Measurements from ENCODE around the gene MAGED1. TPM values are rescaled to one million over a fixed set of nuclear protein-coding genes. Genes with fewer than 3 reads are reported as not detected.

Gene MAGED1
- total and polyA plus RNA-seq, 2 of the 8 experiments (the other 6 are each of a cell fraction or from before 2014, with no cell fraction given) = 91.0 to 91.1 TPM

DNA sequence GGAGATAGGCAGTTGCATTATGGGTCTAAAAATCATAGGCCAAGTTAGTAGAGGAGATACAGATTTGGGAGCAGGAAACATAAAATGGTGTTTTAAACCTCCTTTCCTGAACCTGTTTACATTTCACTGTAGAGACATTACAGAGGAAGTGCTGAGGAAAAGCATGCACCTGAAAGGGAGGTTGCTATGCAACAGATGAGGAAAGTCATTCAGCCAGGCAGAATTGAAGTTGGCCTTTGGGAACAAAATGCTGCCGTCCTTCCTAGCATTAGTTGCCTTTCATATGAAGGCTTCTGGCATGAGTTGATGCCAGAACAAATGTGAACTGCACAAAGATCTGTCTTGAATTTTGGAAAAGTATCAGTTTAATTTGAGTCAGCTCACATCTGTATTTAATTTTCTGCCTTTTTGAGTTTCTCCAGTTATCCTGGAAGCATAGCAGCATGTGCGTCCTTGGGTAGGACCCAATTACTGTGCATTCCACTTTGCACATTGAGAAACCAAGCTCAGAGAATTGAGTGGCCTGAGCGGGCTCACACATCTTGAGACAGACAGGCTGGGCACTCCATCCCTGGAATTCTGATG is 38.2 kb downstream of the MAGED1 start:
- Histone ChIP-seq H3K27ac (ENCODE audit: low read depth, low read length) (no peak overlapping the region), H2BK20ac (ENCODE audit: low read length) (no peak overlapping the region), H3K79me2 (ENCODE audit: control insufficient read depth in 1 of 2, insufficient read depth in 2 of 2, low read length in 2 of 2) (no peaks in the 10 kb centered on the region), H3K9me3 (ENCODE audit: insufficient read depth in 2 of 2, low read depth in 1 of 2, low read length in 1 of 2) (no peaks in the 10 kb centered on the region), H2BK120ac (replicated peaks; ENCODE audit: low read depth, low read length) (no peak overlapping the region), H2BK5ac (ENCODE audit: low read depth, low read length) (no peak overlapping the region), H3K4me1 (replicated peaks in 1 of 4; ENCODE audit: control insufficient read depth in 3 of 4, insufficient read depth in 4 of 4, low read length in 3 of 4) (no peaks in the 10 kb centered on the region), H2AK5ac (ENCODE audit: low read depth, low read length) (no peak overlapping the region), H3K4me2 (ENCODE audit: insufficient read depth in 1 of 2, low read depth in 2 of 2, low read length in 2 of 2) (no peak overlapping the region), H4K20me1 (replicated peaks in 1 of 2; ENCODE audit: control insufficient read depth in 1 of 2, insufficient read depth in 2 of 2, low read length in 2 of 2) (no peaks in the 10 kb centered on the region), H3K79me1 (ENCODE audit: low read depth, low read length) (no peaks in the 10 kb centered on the region), H2AFZ (ENCODE audit: low read length) (no peak overlapping the region), H2BK12ac (ENCODE audit: low read depth, low read length) (no peak overlapping the region), H2BK15ac (ENCODE audit: low read length) (no peak overlapping the region), H4K5ac (ENCODE audit: insufficient read length, low read depth, low read length) (no peak overlapping the region), H3K9ac (replicated peaks in 1 of 4; ENCODE audit: extremely low read depth in 1 of 4, low read depth in 3 of 4, low read length in 3 of 4) (no peak overlapping the region), H3K23ac (ENCODE audit: insufficient read length) (no peak overlapping the region), H3K14ac (ENCODE audit: insufficient read length) (no peak overlapping the region), H3K27me3 (replicated peaks in 1 of 4; ENCODE audit: control insufficient read depth in 3 of 4, extremely low read depth in 1 of 4, insufficient read depth in 3 of 4, low read length in 3 of 4) (no peaks in the 10 kb centered on the region), H3K23me2 (ENCODE audit: low read depth, low read length) (no peaks in the 10 kb centered on the region), H3K56ac (replicated peaks; ENCODE audit: insufficient read length, low read depth, low read length) (no peak overlapping the region), H3K18ac (ENCODE audit: extremely low read depth, low read length) (no peak overlapping the region), H3K4ac (replicated peaks; ENCODE audit: insufficient read length, low read depth, low read length) (no peak overlapping the region), H4K8ac (ENCODE audit: extremely low read depth, insufficient read depth, low read length) (no peak overlapping the region), H4K91ac (replicated peaks; ENCODE audit: insufficient read length, low read length) (no peak overlapping the region), H3K4me3 (ENCODE audit: extremely low read depth in 1 of 4, insufficient read depth in 2 of 4, low read depth in 3 of 4, low read length in 4 of 4) (no peak overlapping the region), H3K36me3 (ENCODE audit: control insufficient read depth in 2 of 4, insufficient read depth in 4 of 4, low read length in 3 of 4) (no peaks in the 10 kb centered on the region)
- ChIA-PET CTCF (ENCODE audit: partially characterized antibody) (no interaction called here), POLR2A (ENCODE audit: partially characterized antibody) (no interaction called here)
- TF ChIP-seq PHF8 (conservative IDR thresholded peaks at IDR 0.05; ENCODE audit: low read depth, low read length) = no peak
- WGBS, 2 experiments (ENCODE audit: extremely low coverage in 1 of 2, insufficient coverage in 1 of 2, insufficient read length in 1 of 2, insufficient replicate concordance in 2 of 2, low coverage in 1 of 2, low lambda C conversion rate in 2 of 2, missing lambda C conversion rate in 1 of 2) = 86% methylated on average over 3 of the region's 3 CpGs; no CpG with 5 or more reads in 1 of the 2 experiments
- DNase-seq (ENCODE audit: low read depth in 1 of 2, low spot score in 2 of 2) = no peak
- FAIRE-seq = no peak

Small RNA genes within 50 kb of the gene (small RNA-seq; reads per million reads assigned to genes)
- gene AL929410.2 (ENCODE audit: insufficient read depth) = not detected
- not detected for gene RNU6-504P (ENCODE audit: insufficient read depth)

Other genes with a start within 250 kb of the MAGED1 start
- 2.9 and 3.2 TPM in 2 replicates for gene CENPVL2, start 210.8 kb upstream of the MAGED1 start, total RNA-seq (2021; fragmentation: NEBNext Ultra II Directional; extraction: Animal tissue kit (Norgen Biotek cat#: 25700))
- 7.3 and 8.0 TPM in 2 replicates for gene CENPVL2, start 210.8 kb upstream of the MAGED1 start, polyA plus RNA-seq (2011; rRNA removed)
- 2.9 and 3.2 TPM in 2 replicates for gene CENPVL1, start 183.1 kb upstream of the MAGED1 start, total RNA-seq (2021; fragmentation: NEBNext Ultra II Directional; extraction: Animal tissue kit (Norgen Biotek cat#: 25700))
- gene CENPVL1, start 183.1 kb upstream of the MAGED1 start, polyA plus RNA-seq (2011; rRNA removed) = 7.3 and 8.0 TPM in 2 replicates
- 27.7 and 28.2 TPM in 2 replicates for gene GSPT2, start 150.2 kb upstream of the MAGED1 start, total RNA-seq (2021; fragmentation: NEBNext Ultra II Directional; extraction: Animal tissue kit (Norgen Biotek cat#: 25700))
- gene GSPT2, start 150.2 kb upstream of the MAGED1 start, polyA plus RNA-seq (2011; rRNA removed) = 9.6 and 10.8 TPM in 2 replicates
- gene MAGED4B, start 175.6 kb downstream of the MAGED1 start, total RNA-seq (2021; fragmentation: NEBNext Ultra II Directional; extraction: Animal tissue kit (Norgen Biotek cat#: 25700)) = 78.3 and 81.9 TPM in 2 replicates
- gene MAGED4B, start 175.6 kb downstream of the MAGED1 start, polyA plus RNA-seq (2011; rRNA removed) = 114 and 144 TPM in 2 replicates

All from H1 (cell line).